Lower leg skin (tissue), 3 donors: ENCODE data around the gene SLC35E2B.
"Not testable (repeated sequence)": the region's sequence is repeated elsewhere in the genome, so short reads cannot be mapped to it uniquely, and the experiment has no call there.

Source experiments
- CTCF ChIP-seq, 3 donors: fragments of 450-650 bp; IDR thresholded peaks; one replicate each; pipeline ENCODE4 v1.5.1; 2016; ENCODE audit warnings: antibody characterized with exemption in 3 of 3, mild to moderate bottlenecking in 3 of 3, moderate library complexity in 2 of 3
- POLR2A ChIP-seq, 2 donors: fragments of 450-650 bp; IDR thresholded peaks; one replicate each; pipeline ENCODE4 v1.6.1; 2016 to 2017; ENCODE audit warnings: antibody characterized with exemption in 2 of 2, mild to moderate bottlenecking in 1 of 2, moderate library complexity in 1 of 2

- TF ChIP-seq CTCF, POLR2A (IDR thresholded peaks at IDR 0.05): not testable (repeated sequence)
Observed at GRCh38 chr1:1741013-1741412, 48.4 kb upstream of the SLC35E2B start.
